Stomach (tissue), 4 donors: Measurements from ENCODE around the gene LCN1.

ENCODE experiments used
- EP300 ChIP-seq: sonication (generic); formaldehyde crosslinking; IDR thresholded peaks from one replicate; pipeline ENCODE4 v1.6.1; 2017; ENCODE audit warnings: antibody characterized with exemption
- POLR2A ChIP-seq, 4 donors: fragments of 450-650 bp; IDR thresholded peaks; one replicate each; pipeline ENCODE4 v1.6.1; 2016; ENCODE audit warnings: antibody characterized with exemption in 4 of 4, control low read depth in 2 of 4, mild to moderate bottlenecking in 1 of 4, moderate library complexity in 1 of 4
- POLR2AphosphoS5 ChIP-seq, 3 donors: sonication (generic); formaldehyde crosslinking; IDR thresholded peaks; one replicate each; pipeline ENCODE4 v1.6.1; 2016; ENCODE audit warnings: antibody characterized with exemption in 3 of 3
- TF ChIP-seq, protein P1 (sequence below), 7 experiments: fragments of 450-650 bp in 4 of 7; fragments of 200-600 bp in 3 of 7; sonication (generic) in 3 of 7; IDR thresholded peaks; one replicate each; pipeline ENCODE4 v1.5.1; 2016 to 2019; ENCODE audit warnings: antibody characterized with exemption in 7 of 7, control low read depth in 2 of 7, mild to moderate bottlenecking in 1 of 7

GRCh38 chr9:135507104-135508035 lies 13.9 kb upstream of the LCN1 start:
- TF ChIP-seq, protein P1, sequence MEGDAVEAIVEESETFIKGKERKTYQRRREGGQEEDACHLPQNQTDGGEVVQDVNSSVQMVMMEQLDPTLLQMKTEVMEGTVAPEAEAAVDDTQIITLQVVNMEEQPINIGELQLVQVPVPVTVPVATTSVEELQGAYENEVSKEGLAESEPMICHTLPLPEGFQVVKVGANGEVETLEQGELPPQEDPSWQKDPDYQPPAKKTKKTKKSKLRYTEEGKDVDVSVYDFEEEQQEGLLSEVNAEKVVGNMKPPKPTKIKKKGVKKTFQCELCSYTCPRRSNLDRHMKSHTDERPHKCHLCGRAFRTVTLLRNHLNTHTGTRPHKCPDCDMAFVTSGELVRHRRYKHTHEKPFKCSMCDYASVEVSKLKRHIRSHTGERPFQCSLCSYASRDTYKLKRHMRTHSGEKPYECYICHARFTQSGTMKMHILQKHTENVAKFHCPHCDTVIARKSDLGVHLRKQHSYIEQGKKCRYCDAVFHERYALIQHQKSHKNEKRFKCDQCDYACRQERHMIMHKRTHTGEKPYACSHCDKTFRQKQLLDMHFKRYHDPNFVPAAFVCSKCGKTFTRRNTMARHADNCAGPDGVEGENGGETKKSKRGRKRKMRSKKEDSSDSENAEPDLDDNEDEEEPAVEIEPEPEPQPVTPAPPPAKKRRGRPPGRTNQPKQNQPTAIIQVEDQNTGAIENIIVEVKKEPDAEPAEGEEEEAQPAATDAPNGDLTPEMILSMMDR (IDR thresholded peaks at IDR 0.05): no peak
- TF ChIP-seq POLR2A (IDR thresholded peaks at IDR 0.05): no peak
- no peak for TF ChIP-seq POLR2AphosphoS5 (IDR thresholded peaks at IDR 0.05)
- TF ChIP-seq EP300: no peak
